Neural cell (in vitro differentiated cells): ENCODE results near the gene AIF1L.

Source experiments
- EZH2 ChIP-seq: fragments of 200-600, 300-800 bp; shearing (Covaris generic), sonication (generic); IDR thresholded peaks from 2 replicates; pipeline ENCODE4 v1.6.1; 2014; ENCODE audit warnings: antibody characterized with exemption, low read length, borderline replicate concordance, mild to moderate bottlenecking; ENCODE audit not compliant: insufficient read depth, poor library complexity, severe bottlenecking
- RAD21 ChIP-seq: fragments of 450-650 bp; conservative IDR thresholded peaks from 2 replicates; pipeline ENCODE4 v1.6.1; 2014; ENCODE audit warnings: antibody characterized with exemption, mild to moderate bottlenecking, moderate library complexity
- TAF1 ChIP-seq: IDR thresholded peaks from 2 replicates; pipeline ENCODE4 v1.6.1; 2012; ENCODE audit warnings: low read depth
- TF ChIP-seq, protein P1 (sequence below): fragments of 450-650 bp; IDR thresholded peaks from 2 replicates; pipeline ENCODE4 v1.5.1; 2014; ENCODE audit warnings: antibody characterized with exemption, mild to moderate bottlenecking, moderate library complexity; ENCODE audit not compliant: poor library complexity, severe bottlenecking

GRCh38 chr9:131078427-131079366, 17.6 kb upstream of the AIF1L start:
- TF ChIP-seq RAD21, result no peak
- TF ChIP-seq, protein P1, sequence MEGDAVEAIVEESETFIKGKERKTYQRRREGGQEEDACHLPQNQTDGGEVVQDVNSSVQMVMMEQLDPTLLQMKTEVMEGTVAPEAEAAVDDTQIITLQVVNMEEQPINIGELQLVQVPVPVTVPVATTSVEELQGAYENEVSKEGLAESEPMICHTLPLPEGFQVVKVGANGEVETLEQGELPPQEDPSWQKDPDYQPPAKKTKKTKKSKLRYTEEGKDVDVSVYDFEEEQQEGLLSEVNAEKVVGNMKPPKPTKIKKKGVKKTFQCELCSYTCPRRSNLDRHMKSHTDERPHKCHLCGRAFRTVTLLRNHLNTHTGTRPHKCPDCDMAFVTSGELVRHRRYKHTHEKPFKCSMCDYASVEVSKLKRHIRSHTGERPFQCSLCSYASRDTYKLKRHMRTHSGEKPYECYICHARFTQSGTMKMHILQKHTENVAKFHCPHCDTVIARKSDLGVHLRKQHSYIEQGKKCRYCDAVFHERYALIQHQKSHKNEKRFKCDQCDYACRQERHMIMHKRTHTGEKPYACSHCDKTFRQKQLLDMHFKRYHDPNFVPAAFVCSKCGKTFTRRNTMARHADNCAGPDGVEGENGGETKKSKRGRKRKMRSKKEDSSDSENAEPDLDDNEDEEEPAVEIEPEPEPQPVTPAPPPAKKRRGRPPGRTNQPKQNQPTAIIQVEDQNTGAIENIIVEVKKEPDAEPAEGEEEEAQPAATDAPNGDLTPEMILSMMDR, result no peak
- TF ChIP-seq EZH2, result no peak
- no peak for TF ChIP-seq TAF1
